Smooth muscle cell (in vitro differentiated cells): ENCODE results near the gene EPHB2. TPM values are rescaled to one million over a fixed set of nuclear protein-coding genes. Genes with fewer than 3 reads are reported as not detected.

Experiments
- DNase-seq: peaks from one replicate; lab custom pipeline; 2025; ENCODE audit not compliant: unreplicated experiment; lab: John Stamatoyannopoulos, UW
- H2AFZ ChIP-seq: fragments of 200-600 bp; sonication (generic); 2 replicates; pipeline ENCODE4 v1.6.0; 2016; ENCODE audit warnings: antibody characterized with exemption, low read depth, mild to moderate bottlenecking
- H3F3A ChIP-seq: fragments of 200-600 bp; sonication (generic); 2 replicates; pipeline ENCODE4 v1.6.0; 2017; ENCODE audit warnings: antibody characterized with exemption, low read depth
- H3K27ac ChIP-seq: fragments of 200-600 bp; sonication (generic); 2 replicates; pipeline ENCODE4 v1.5.1; 2016; ENCODE audit warnings: low read depth, mild to moderate bottlenecking
- H3K27me3 ChIP-seq: fragments of 200-600 bp; sonication (generic); 2 replicates; pipeline ENCODE4 v1.6.1; 2016; ENCODE audit warnings: low read depth, mild to moderate bottlenecking
- H3K36me3 ChIP-seq: fragments of 200-600 bp; sonication (generic); 2 replicates; pipeline ENCODE4 v1.5.1; 2016; ENCODE audit warnings: low read depth
- H3K4me1 ChIP-seq: fragments of 200-600 bp; sonication (generic); 2 replicates; pipeline ENCODE4 v1.5.1; 2016; ENCODE audit warnings: low read depth
- H3K4me2 ChIP-seq: fragments of 200-600 bp; sonication (generic); 2 replicates; pipeline ENCODE4 v1.6.0; 2016; ENCODE audit warnings: mild to moderate bottlenecking
- H3K4me3 ChIP-seq: fragments of 200-600 bp; sonication (generic); 2 replicates; pipeline ENCODE4 v1.5.1; 2016; ENCODE audit warnings: mild to moderate bottlenecking
- H3K79me2 ChIP-seq: fragments of 200-600 bp; sonication (generic); 2 replicates; pipeline ENCODE4 v1.6.0; 2016; ENCODE audit warnings: low read depth, mild to moderate bottlenecking
- H3K9ac ChIP-seq: fragments of 200-600 bp; sonication (generic); 2 replicates; pipeline ENCODE4 v1.6.0; 2016; ENCODE audit warnings: low read depth
- H3K9me3 ChIP-seq: fragments of 200-600 bp; sonication (generic); replicated peaks from 2 replicates; pipeline ENCODE4 v1.5.1; 2016; ENCODE audit warnings: low read depth
- H4K20me1 ChIP-seq: fragments of 200-600 bp; sonication (generic); 2 replicates; pipeline ENCODE4 v1.6.0; 2016; ENCODE audit warnings: low read depth
- WGBS: methylation state at CpG from one replicate; pipeline ENCODE4 v1.1.7; 2016; ENCODE audit warnings: low lambda C conversion rate; 5-methylcytosine and 5-hydroxymethylcytosine counted together
- polyA plus RNA-seq: library from polyadenylated mRNA; unstranded; fragments of >200 nt; fragmentation: Nextera tagmentation; extraction: Ambion mirVana; gene quantifications from 2 replicates; pipeline ENCODE4 v1.2.1, GENCODE V29; 2016
- total RNA-seq: library from RNA; depleted of rRNA; stranded (reverse); fragments of >200 nt; gene quantifications from 2 replicates; pipeline ENCODE4 v1.2.3, GENCODE V29; 2014
- TF ChIP-seq, protein P1 (sequence below): fragments of 200-600 bp; sonication (generic); IDR thresholded peaks from 2 replicates; pipeline ENCODE4 v1.5.1; 2017; ENCODE audit warnings: borderline replicate concordance, mild to moderate bottlenecking, antibody characterized with exemption; ENCODE audit not compliant: insufficient read depth, poor library complexity, severe bottlenecking

EPHB2 gene
- total and polyA plus RNA-seq, 2 experiments from 2014 or later, result 1.1 to 6.7 TPM

- H3K9ac ChIP-seq, result no peak overlapping the region
- H3K4me1 ChIP-seq, result peaks cover 3% of the 10 kb centered on the region
- no peak overlapping the region for H3K4me2 ChIP-seq
- H3K36me3 ChIP-seq, result no peaks in the 10 kb centered on the region
- H3K9me3 ChIP-seq, result no peaks in the 10 kb centered on the region
- no peak overlapping the region for H3K27ac ChIP-seq
- TF ChIP-seq, protein P1, sequence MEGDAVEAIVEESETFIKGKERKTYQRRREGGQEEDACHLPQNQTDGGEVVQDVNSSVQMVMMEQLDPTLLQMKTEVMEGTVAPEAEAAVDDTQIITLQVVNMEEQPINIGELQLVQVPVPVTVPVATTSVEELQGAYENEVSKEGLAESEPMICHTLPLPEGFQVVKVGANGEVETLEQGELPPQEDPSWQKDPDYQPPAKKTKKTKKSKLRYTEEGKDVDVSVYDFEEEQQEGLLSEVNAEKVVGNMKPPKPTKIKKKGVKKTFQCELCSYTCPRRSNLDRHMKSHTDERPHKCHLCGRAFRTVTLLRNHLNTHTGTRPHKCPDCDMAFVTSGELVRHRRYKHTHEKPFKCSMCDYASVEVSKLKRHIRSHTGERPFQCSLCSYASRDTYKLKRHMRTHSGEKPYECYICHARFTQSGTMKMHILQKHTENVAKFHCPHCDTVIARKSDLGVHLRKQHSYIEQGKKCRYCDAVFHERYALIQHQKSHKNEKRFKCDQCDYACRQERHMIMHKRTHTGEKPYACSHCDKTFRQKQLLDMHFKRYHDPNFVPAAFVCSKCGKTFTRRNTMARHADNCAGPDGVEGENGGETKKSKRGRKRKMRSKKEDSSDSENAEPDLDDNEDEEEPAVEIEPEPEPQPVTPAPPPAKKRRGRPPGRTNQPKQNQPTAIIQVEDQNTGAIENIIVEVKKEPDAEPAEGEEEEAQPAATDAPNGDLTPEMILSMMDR, result no peak
- DNase-seq, result no peak
- no peaks in the 10 kb centered on the region for H3F3A ChIP-seq
- no peaks in the 10 kb centered on the region for H4K20me1 ChIP-seq
- H3K79me2 ChIP-seq, result no peaks in the 10 kb centered on the region
- no peak overlapping the region for H3K4me3 ChIP-seq
- 97% methylated on average over 2 of the region's 2 CpGs for WGBS
- H3K27me3 ChIP-seq, result peaks cover 22% of the 10 kb centered on the region
- H2AFZ ChIP-seq, result no peak overlapping the region
Observed at GRCh38 chr1:22737374-22738068, 26.9 kb downstream of the EPHB2 start.

- H3K36me3 ChIP-seq, result no peaks in the 10 kb centered on the region
- no peaks in the 10 kb centered on the region for H3K79me2 ChIP-seq
- no peaks in the 10 kb centered on the region for H3K9me3 ChIP-seq
Observed at GRCh38 chr1:22738069-22738435, 27.4 kb downstream of the EPHB2 start.

GRCh38 chr1:22738522-22738921, 27.9 kb downstream of the EPHB2 start:
- no peak for DNase-seq
- Histone ChIP-seq H3K4me1 (peaks cover 3% of the 10 kb centered on the region), H2AFZ (no peak overlapping the region), H3K79me2 (no peaks in the 10 kb centered on the region), H3K36me3 (no peaks in the 10 kb centered on the region), H3K27ac (no peak overlapping the region), H3F3A (no peaks in the 10 kb centered on the region), H4K20me1 (no peaks in the 10 kb centered on the region), H3K9me3 (no peaks in the 10 kb centered on the region), H3K4me2 (no peak overlapping the region), H3K27me3 (peaks cover 22% of the 10 kb centered on the region), H3K9ac (no peak overlapping the region), H3K4me3 (no peak overlapping the region)
- 96% methylated on average over 4 of the region's 4 CpGs for WGBS
- TF ChIP-seq, protein P1, result no peak

More at GRCh38 chr1:22738069-22738435, 27.4 kb downstream of the EPHB2 start:
- no peak for DNase-seq
- Histone ChIP-seq H3K4me2 (no peak overlapping the region), H3K27ac (no peak overlapping the region), H3K9ac (no peak overlapping the region), H3K4me1 (peaks cover 3% of the 10 kb centered on the region), H3K4me3 (no peak overlapping the region), H3F3A (no peaks in the 10 kb centered on the region), H2AFZ (no peak overlapping the region), H4K20me1 (no peaks in the 10 kb centered on the region), H3K27me3 (peaks cover 22% of the 10 kb centered on the region)
- TF ChIP-seq, protein P1, result no peak
- WGBS, result 100% methylated on average over 1 of the region's 1 CpG
